Activated T-cell treated with anti-CD3 and anti-CD28 coated beads for 24 hours (primary cell): ENCODE measurements around the gene PGRMC1.
A peak's percentile ranks its signal among the peaks of the same experiment; 100 is the strongest.
"Not testable (repeated sequence)": the region's sequence is repeated elsewhere in the genome, so short reads cannot be mapped to it uniquely, and the experiment has no call there.

ENCODE experiments used
- DNase-seq: peaks from one replicate; pipeline ENCODE4 v3.0.0-alpha.2; 2020; ENCODE audit warnings: low read depth

The PGRMC1 gene

GRCh38 chrX:119235051-119235511 is 1.0 kb upstream of the PGRMC1 start:
- no peak for DNase-seq

GRCh38 chrX:119236623-119237561 is 807 bp downstream of the PGRMC1 start:
- DNase-seq = peak; percentile 8

GRCh38 chrX:119237562-119237942 is 1.5 kb downstream of the PGRMC1 start:
- DNase-seq = no peak

GRCh38 chrX:119238557-119238956 is 2.5 kb downstream of the PGRMC1 start:
- DNase-seq = no peak

- DNase-seq = no peak
Observed at GRCh38 chrX:119240356-119240755, 4.3 kb downstream of the PGRMC1 start.

- DNase-seq = no peak
Observed at GRCh38 chrX:119247702-119248101, 11.6 kb downstream of the PGRMC1 start.

- DNase-seq = no peak
Observed at GRCh38 chrX:119249891-119250290, 13.8 kb downstream of the PGRMC1 start.

GRCh38 chrX:119251386-119251785 is 15.3 kb downstream of the PGRMC1 start:
- DNase-seq = no peak

- no peak for DNase-seq
Observed at GRCh38 chrX:119252716-119253115, 16.6 kb downstream of the PGRMC1 start.

GRCh38 chrX:119266364-119266995 is 30.4 kb downstream of the PGRMC1 start:
- DNase-seq = no peak

GRCh38 chrX:119267115-119267514 is 31.0 kb downstream of the PGRMC1 start:
- not testable (repeated sequence) for DNase-seq

- DNase-seq = no peak
Observed at GRCh38 chrX:119272882-119273419, 36.9 kb downstream of the PGRMC1 start.

- DNase-seq = peak; percentile 17
Observed at GRCh38 chrX:119273420-119274192, 37.5 kb downstream of the PGRMC1 start.

GRCh38 chrX:119282347-119282746 is 46.3 kb downstream of the PGRMC1 start:
- DNase-seq = not testable (repeated sequence)

- DNase-seq = no peak
Observed at GRCh38 chrX:119288890-119289393, 52.9 kb downstream of the PGRMC1 start.

GRCh38 chrX:119290476-119290875 is 54.4 kb downstream of the PGRMC1 start:
- DNase-seq = no peak

- DNase-seq = not testable (repeated sequence)
Observed at GRCh38 chrX:119291246-119291645, 55.2 kb downstream of the PGRMC1 start.

GRCh38 chrX:119292445-119292844 is 56.4 kb downstream of the PGRMC1 start:
- no peak for DNase-seq
